OCI-LY7 (cell line): ENCODE measurements around the gene ANO8. TPM values are rescaled to one million over a fixed set of nuclear protein-coding genes. Genes with fewer than 3 reads are reported as not detected.
"Not testable (repeated sequence)": the region's sequence is repeated elsewhere in the genome, so short reads cannot be mapped to it uniquely, and the experiment has no call there.

Source experiments
- BruUV-seq: library from RNA; stranded (reverse); fragments of 400-500 nt; replicated peaks from 2 replicates; lab custom pipeline; 2021; lab: Mats Ljungman, UMichigan
- CTCF ChIA-PET: fragments of 300-600 bp; sonication (Branson Sonifier 250); formaldehyde crosslinking; loops from one replicate; lab custom pipeline; 2022; ENCODE audit warnings: antibody characterized with exemption; ENCODE audit not compliant: unreplicated experiment; lab: Charles Lee
- POLR2A ChIA-PET: fragments of 300-600 bp; sonication (Branson Sonifier 250); formaldehyde crosslinking; loops from one replicate; lab custom pipeline; 2022; ENCODE audit warnings: antibody characterized with exemption; lab: Charles Lee
- DNase-seq: peaks from one replicate; pipeline ENCODE4 v3.0.0-alpha.2; 2015; ENCODE audit warnings: low spot score
- H2AFZ ChIP-seq: fragments of 200-600 bp; sonication (generic), shearing (Covaris generic); 2 replicates; pipeline ENCODE4 v1.6.1; 2014; ENCODE audit warnings: mild to moderate bottlenecking, antibody characterized with exemption, low read length, moderate library complexity
- H3K27ac ChIP-seq: fragments of 200-600 bp; sonication (generic); 2 replicates; pipeline ENCODE4 v1.5.1; 2014; ENCODE audit warnings: mixed run types, low read depth, mild to moderate bottlenecking, moderate library complexity, low read length, inconsistent platforms; ENCODE audit not compliant: poor library complexity, severe bottlenecking
- H3K36me3 ChIP-seq: fragments of 200-600 bp; sonication (generic); 2 replicates; pipeline ENCODE4 v1.6.1; 2014; ENCODE audit warnings: mild to moderate bottlenecking, antibody characterized with exemption, low read length, moderate library complexity, mixed read lengths; ENCODE audit not compliant: insufficient read depth
- H3K4me1 ChIP-seq: fragments of 200-600 bp; sonication (generic); 2 replicates; pipeline ENCODE4 v1.5.1; 2014; ENCODE audit warnings: mild to moderate bottlenecking, low read length; ENCODE audit not compliant: insufficient read depth, poor library complexity, severe bottlenecking
- H3K4me2 ChIP-seq: fragments of 200-600 bp; sonication (generic); 2 replicates; pipeline ENCODE4 v1.6.1; 2014; ENCODE audit warnings: mild to moderate bottlenecking, low read length
- H3K4me3 ChIP-seq: fragments of 200-600 bp; sonication (generic); 2 replicates; pipeline ENCODE4 v1.5.1; 2014; ENCODE audit warnings: mild to moderate bottlenecking, low read depth, low read length; ENCODE audit not compliant: poor library complexity, severe bottlenecking
- H3K79me2 ChIP-seq: fragments of 200-600 bp; sonication (generic); 2 replicates; pipeline ENCODE4 v1.6.1; 2016; ENCODE audit warnings: low read depth, mild to moderate bottlenecking, low read length, moderate library complexity, mixed read lengths; ENCODE audit not compliant: insufficient read depth
- H3K9me2 ChIP-seq: fragments of 200-600 bp; sonication (generic); 2 replicates; pipeline ENCODE4 v1.6.1; 2016; ENCODE audit warnings: mild to moderate bottlenecking, low read length, mixed read lengths; ENCODE audit not compliant: insufficient read depth
- H3K9me3 ChIP-seq: fragments of 200-600 bp; sonication (generic); 2 replicates; pipeline ENCODE4 v1.6.1; 2014; ENCODE audit warnings: mild to moderate bottlenecking, mixed run types, low read length, mixed read lengths
- H4K20me1 ChIP-seq: fragments of 200-600 bp; sonication (generic); 2 replicates; pipeline ENCODE4 v1.6.1; 2014; ENCODE audit warnings: mild to moderate bottlenecking, antibody characterized with exemption, low read length, moderate library complexity, mixed read lengths; ENCODE audit not compliant: insufficient read depth
- EZH2phosphoT487 ChIP-seq: fragments of 200-600 bp; sonication (generic); IDR thresholded peaks from 2 replicates; pipeline ENCODE4 v1.6.1; 2018; ENCODE audit warnings: low read depth, borderline replicate concordance, mild to moderate bottlenecking, mixed run types, antibody characterized with exemption, low read length, moderate library complexity, mixed read lengths
- intact Hi-C: fragments of 100-400 bp; cut with micrococcal nuclease; formaldehyde crosslinking; loops from one replicate; pipeline ENCODE4 v1.10.0; 2022; ENCODE audit not compliant: unreplicated experiment
- total RNA-seq, 2 experiments: library from RNA; depleted of rRNA in 1 of 2; stranded (reverse); fragments of >200 nt in 1 of 2; shearing (Covaris generic) in 1 of 2; gene quantifications; 2 replicates each; pipeline ENCODE4 v1.2.3, GENCODE V29; 2014 to 2022

The ANO8 gene
- total RNA-seq, 2 experiments from 2014 or later, result 4.3 to 13.5 TPM

GRCh38 chr19:17275441-17276175, 59.0 kb downstream of the ANO8 start:
- no peak overlapping the region for H3K4me3 ChIP-seq
- H3K9me3 ChIP-seq, result no peaks in the 10 kb centered on the region
- BruUV-seq, result no TSS peak
- H3K36me3 ChIP-seq, result peaks cover 79% of the 10 kb centered on the region
- no peak overlapping the region for H2AFZ ChIP-seq
- H3K9me2 ChIP-seq, result no peaks in the 10 kb centered on the region
- H3K79me2 ChIP-seq, result no peaks in the 10 kb centered on the region
- H3K27ac ChIP-seq, result no peak overlapping the region
- ChIA-PET CTCF (no interaction called here), POLR2A (interaction anchor here (1.5 kb wide), 1 partner anchor 9 kb away, joined by 4 read pairs; the partner anchor contains the start of gene BABAM1)
- peaks cover 6% of the 10 kb centered on the region for H3K4me1 ChIP-seq
- no peak overlapping the region for H3K4me2 ChIP-seq
- intact Hi-C loops, result no loop called here
- H4K20me1 ChIP-seq, result no peaks in the 10 kb centered on the region
- no peak for DNase-seq
- TF ChIP-seq EZH2phosphoT487, result no peak

GRCh38 chr19:17274892-17275291, 59.8 kb downstream of the ANO8 start:
- H4K20me1 ChIP-seq, intact Hi-C loops, H3K4me3 ChIP-seq, DNase-seq, H3K9me3 ChIP-seq, H3K4me2 ChIP-seq, POLR2A ChIA-PET, H3K9me2 ChIP-seq, H3K4me1 ChIP-seq, BruUV-seq, H3K27ac ChIP-seq, H3K79me2 ChIP-seq, CTCF ChIA-PET, H2AFZ ChIP-seq: not testable (repeated sequence)
- peaks cover 83% of the 10 kb centered on the region for H3K36me3 ChIP-seq

Other genes starting within 250 kb of the ANO8 start
- 31.2 TPM in 2 replicates for gene USE1, start 119.5 kb downstream of the ANO8 start, total RNA-seq (2014; rRNA removed; shearing (Covaris generic))
- 25.4 and 28.6 TPM in 2 replicates for gene USE1, start 119.5 kb downstream of the ANO8 start, total RNA-seq (2022)
- 5.9 and 10.2 TPM in 2 replicates for gene OCEL1, start 108.6 kb downstream of the ANO8 start, total RNA-seq (2014; rRNA removed; shearing (Covaris generic))
- gene OCEL1, start 108.6 kb downstream of the ANO8 start, total RNA-seq (2022), result 29.5 and 38.8 TPM in 2 replicates
- 31.0 and 39.2 TPM in 2 replicates for gene NR2F6, start 88.9 kb downstream of the ANO8 start, total RNA-seq (2014; rRNA removed; shearing (Covaris generic))
- gene NR2F6, start 88.9 kb downstream of the ANO8 start, total RNA-seq (2022), result 30.0 and 33.1 TPM in 2 replicates
- 2.4 and 3.1 TPM in 2 replicates for gene USHBP1, start 70.1 kb downstream of the ANO8 start, total RNA-seq (2014; rRNA removed; shearing (Covaris generic))
- gene USHBP1, start 70.1 kb downstream of the ANO8 start, total RNA-seq (2022), result 6.5 and 7.6 TPM in 2 replicates
- 79.0 and 79.7 TPM in 2 replicates for gene BABAM1, start 67.4 kb downstream of the ANO8 start, total RNA-seq (2014; rRNA removed; shearing (Covaris generic))
- 107 and 118 TPM in 2 replicates for gene BABAM1, start 67.4 kb downstream of the ANO8 start, total RNA-seq (2022)
- gene ANKLE1, start 53.0 kb downstream of the ANO8 start, total RNA-seq (2014; rRNA removed; shearing (Covaris generic)), result 35.2 and 45.1 TPM in 2 replicates
- gene ANKLE1, start 53.0 kb downstream of the ANO8 start, total RNA-seq (2022), result 53.7 and 59.4 TPM in 2 replicates
- gene ABHD8, start 31.4 kb downstream of the ANO8 start, total RNA-seq (2014; rRNA removed; shearing (Covaris generic)), result 11.6 TPM in 2 replicates
- gene ABHD8, start 31.4 kb downstream of the ANO8 start, total RNA-seq (2022), result 17.3 and 18.9 TPM in 2 replicates
- 174 and 182 TPM in 2 replicates for gene MRPL34, start 29.0 kb downstream of the ANO8 start, total RNA-seq (2014; rRNA removed; shearing (Covaris generic))
- gene MRPL34, start 29.0 kb downstream of the ANO8 start, total RNA-seq (2022), result 168 and 173 TPM in 2 replicates
- gene DDA1, start 25.3 kb downstream of the ANO8 start, total RNA-seq (2014; rRNA removed; shearing (Covaris generic)), result 36.6 and 39.2 TPM in 2 replicates
- 48.8 and 57.9 TPM in 2 replicates for gene DDA1, start 25.3 kb downstream of the ANO8 start, total RNA-seq (2022)
- gene GTPBP3, start 2.7 kb upstream of the ANO8 start, total RNA-seq (2014; rRNA removed; shearing (Covaris generic)), result 83.2 and 103 TPM in 2 replicates
- 104 and 113 TPM in 2 replicates for gene GTPBP3, start 2.7 kb upstream of the ANO8 start, total RNA-seq (2022)
- 0.16 and 0.28 TPM in 2 replicates for gene PLVAP, start 42.5 kb upstream of the ANO8 start, total RNA-seq (2014; rRNA removed; shearing (Covaris generic))
- 0.31 and 1.5 TPM in 2 replicates for gene PLVAP, start 42.5 kb upstream of the ANO8 start, total RNA-seq (2022)
- 2.4 and 2.9 TPM in 2 replicates for gene CCDC194, start 59.3 kb upstream of the ANO8 start, total RNA-seq (2014; rRNA removed; shearing (Covaris generic))
- 8.5 and 8.8 TPM in 2 replicates for gene CCDC194, start 59.3 kb upstream of the ANO8 start, total RNA-seq (2022)
- gene BST2, start 70.8 kb upstream of the ANO8 start, total RNA-seq (2014; rRNA removed; shearing (Covaris generic)), result 101 and 134 TPM in 2 replicates
- gene BST2, start 70.8 kb upstream of the ANO8 start, total RNA-seq (2022), result 114 and 146 TPM in 2 replicates
- gene MVB12A, start 85.2 kb upstream of the ANO8 start, total RNA-seq (2014; rRNA removed; shearing (Covaris generic)), result 47.4 and 57.3 TPM in 2 replicates
- 55.5 and 65.1 TPM in 2 replicates for gene MVB12A, start 85.2 kb upstream of the ANO8 start, total RNA-seq (2022)
- gene TMEM221, start 113.8 kb upstream of the ANO8 start, total RNA-seq (2014; rRNA removed; shearing (Covaris generic)), result not detected in 2 replicates
- not detected in 2 replicates for gene TMEM221, start 113.8 kb upstream of the ANO8 start, total RNA-seq (2022)
- not detected in 2 replicates for gene NXNL1, start 126.1 kb upstream of the ANO8 start, total RNA-seq (2014; rRNA removed; shearing (Covaris generic))
- gene NXNL1, start 126.1 kb upstream of the ANO8 start, total RNA-seq (2022), result not detected in 2 replicates
- 2.5 and 3.3 TPM in 2 replicates for gene SLC27A1, start 135.7 kb upstream of the ANO8 start, total RNA-seq (2014; rRNA removed; shearing (Covaris generic))
- gene SLC27A1, start 135.7 kb upstream of the ANO8 start, total RNA-seq (2022), result 2.7 and 3.2 TPM in 2 replicates
- 86.5 and 107 TPM in 2 replicates for gene PGLS, start 176.8 kb upstream of the ANO8 start, total RNA-seq (2014; rRNA removed; shearing (Covaris generic))
- 146 and 158 TPM in 2 replicates for gene PGLS, start 176.8 kb upstream of the ANO8 start, total RNA-seq (2022)
- 43.0 and 49.6 TPM in 2 replicates for gene COLGALT1, start 220.8 kb upstream of the ANO8 start, total RNA-seq (2014; rRNA removed; shearing (Covaris generic))
- gene COLGALT1, start 220.8 kb upstream of the ANO8 start, total RNA-seq (2022), result 57.2 and 68.6 TPM in 2 replicates